Measurements from ENCODE around the gene SMIM45.

Gene SMIM45

GRCh38 chr22:41951898-41952474 lies at the start of gene SMIM45:
SMIM45 (plus strand) TSS chr22:41952150.
- DNase-seq (ENCODE audit: low read depth in 1 of 2, low spot score in 1 of 2) = no peak

GRCh38 chr22:41902932-41903421 lies 49.0 kb upstream of the SMIM45 start:
- no peak for DNase-seq (ENCODE audit: low read depth in 1 of 2, low spot score in 1 of 2)

GRCh38 chr22:41904450-41905410 lies 47.2 kb upstream of the SMIM45 start:
- DNase-seq (ENCODE audit: low read depth in 1 of 2, low spot score in 1 of 2) = no peak

- no peak for DNase-seq (ENCODE audit: low read depth in 1 of 2, low spot score in 1 of 2)
These were observed 46.3 kb upstream of the SMIM45 start for GRCh38 chr22:41905411-41906202.

GRCh38 chr22:41906822-41907221 lies 45.1 kb upstream of the SMIM45 start:
- DNase-seq (ENCODE audit: low read depth in 1 of 2, low spot score in 1 of 2) = no peak

GRCh38 chr22:41907436-41908401 lies 44.2 kb upstream of the SMIM45 start:
- no peak for DNase-seq (ENCODE audit: low read depth in 1 of 2, low spot score in 1 of 2)

- DNase-seq (ENCODE audit: low read depth in 1 of 2, low spot score in 1 of 2) = no peak
These were observed 43.3 kb upstream of the SMIM45 start for GRCh38 chr22:41908411-41909309.

- DNase-seq (ENCODE audit: low read depth in 1 of 2, low spot score in 1 of 2) = no peak
These were observed 42.5 kb upstream of the SMIM45 start for GRCh38 chr22:41909310-41910049.

- no peak for DNase-seq (ENCODE audit: low read depth in 1 of 2, low spot score in 1 of 2)
These were observed 41.6 kb upstream of the SMIM45 start for GRCh38 chr22:41910050-41911000.

- DNase-seq (ENCODE audit: low read depth in 1 of 2, low spot score in 1 of 2) = no peak
These were observed 40.8 kb upstream of the SMIM45 start for GRCh38 chr22:41911001-41911611.

GRCh38 chr22:41912338-41913039 lies 39.5 kb upstream of the SMIM45 start:
- DNase-seq (ENCODE audit: low read depth in 1 of 2, low spot score in 1 of 2) = no peak

GRCh38 chr22:41913040-41913719 lies 38.8 kb upstream of the SMIM45 start:
- no peak for DNase-seq (ENCODE audit: low read depth in 1 of 2, low spot score in 1 of 2)

- DNase-seq (ENCODE audit: low read depth in 1 of 2, low spot score in 1 of 2) = no peak
These were observed 38.0 kb upstream of the SMIM45 start for GRCh38 chr22:41913842-41914534.

GRCh38 chr22:41914611-41915034 lies 37.3 kb upstream of the SMIM45 start:
- DNase-seq (ENCODE audit: low read depth in 1 of 2, low spot score in 1 of 2) = no peak

Measured in activated CD4-positive, alpha-beta T cell treated with anti-CD3 and anti-CD28 coated beads, Interleukin-2, amount 50 U/mL, for 24 hours (primary cell).